Activated CD8-positive, alpha-beta memory T cell treated with anti-CD3 and anti-CD28 coated beads for 4 hours (primary cell): ENCODE data around the gene KIZ.
"Not testable (repeated sequence)": the region's sequence is repeated elsewhere in the genome, so short reads cannot be mapped to it uniquely, and the experiment has no call there.

Source experiments
- DNase-seq, 2 donors: peaks; one replicate each; pipeline ENCODE4 v3.0.0-alpha.2; 2020; ENCODE audit warnings: low read depth in 2 of 2

Gene KIZ

DNA sequence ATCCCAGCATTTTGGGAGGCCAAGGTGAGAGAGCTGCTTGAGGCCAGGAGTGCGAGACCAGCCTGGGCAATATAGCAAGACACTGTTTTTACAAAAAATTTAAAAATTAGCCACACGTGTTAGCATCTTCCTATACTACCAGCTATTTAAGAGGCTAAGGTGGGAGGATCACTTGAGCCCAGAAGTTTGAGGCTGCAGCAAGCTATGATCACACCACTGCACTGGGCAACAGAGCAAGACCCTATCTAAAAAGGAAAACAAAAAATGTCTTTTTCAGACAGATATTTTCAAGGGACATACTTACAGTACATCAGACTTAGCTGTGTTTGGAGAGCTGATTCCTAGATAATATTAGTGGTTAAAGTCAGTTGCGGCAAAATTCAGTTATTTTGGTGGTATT is 104.3 kb downstream of the KIZ start:
- no peak for DNase-seq

- DNase-seq, result no peak
Measured at GRCh38 chr20:21230686-21231085, 104.8 kb downstream of the KIZ start.

DNA sequence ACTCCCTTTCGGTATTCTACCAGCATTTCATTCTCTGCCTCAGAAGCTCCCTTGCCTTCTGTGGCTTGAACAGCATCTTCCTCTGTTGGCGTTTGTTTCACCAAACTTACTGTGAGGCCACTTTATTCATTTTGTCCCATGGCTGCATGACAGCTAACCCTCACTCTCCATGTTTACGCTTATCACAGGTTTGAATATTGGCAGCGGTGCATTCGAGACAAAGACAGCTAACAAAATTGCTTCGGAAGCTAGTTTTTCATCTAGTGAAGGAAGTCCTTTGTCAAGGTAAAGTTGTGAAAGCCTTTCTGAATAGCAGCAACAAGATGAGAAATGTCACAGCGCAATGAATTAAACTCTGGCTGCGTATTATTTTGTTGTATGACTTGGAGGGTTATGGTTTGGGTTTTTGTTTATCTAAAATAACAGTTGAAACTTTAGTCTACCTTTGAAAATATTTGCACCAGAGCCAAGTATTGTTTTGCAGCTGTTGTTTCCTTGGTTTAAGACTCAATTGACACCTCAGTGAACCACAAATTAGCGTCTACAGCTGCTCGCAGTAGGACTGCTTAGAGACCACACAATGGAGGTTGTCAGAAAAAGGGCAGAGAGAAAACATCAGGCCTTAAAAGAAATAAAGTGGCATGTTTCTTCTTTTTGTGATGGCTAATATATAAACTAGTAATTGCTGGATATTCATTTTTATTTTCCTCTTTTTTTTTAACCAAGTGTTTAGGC is 106.8 kb downstream of the KIZ start:
- no peak for DNase-seq

- no peak for DNase-seq
Measured at GRCh38 chr20:21234324-21234723, 108.4 kb downstream of the KIZ start.

GRCh38 chr20:21234806-21235483 is 109.1 kb downstream of the KIZ start:
- no peak for DNase-seq

GRCh38 chr20:21235484-21236445 is 109.9 kb downstream of the KIZ start:
- peak; percentile 19 to 43 for DNase-seq

GRCh38 chr20:21237956-21238799 is 112.3 kb downstream of the KIZ start:
- no peak for DNase-seq

GRCh38 chr20:21238818-21239536 is 113.1 kb downstream of the KIZ start:
- DNase-seq, result no peak

GRCh38 chr20:21240394-21240793 is 114.5 kb downstream of the KIZ start:
- DNase-seq, result no peak

GRCh38 chr20:21241406-21241805 is 115.5 kb downstream of the KIZ start:
- no peak for DNase-seq

GRCh38 chr20:21243811-21244210 is 117.9 kb downstream of the KIZ start:
- no peak for DNase-seq

GRCh38 chr20:21244808-21245207 is 118.9 kb downstream of the KIZ start:
- DNase-seq, result no peak

DNA sequence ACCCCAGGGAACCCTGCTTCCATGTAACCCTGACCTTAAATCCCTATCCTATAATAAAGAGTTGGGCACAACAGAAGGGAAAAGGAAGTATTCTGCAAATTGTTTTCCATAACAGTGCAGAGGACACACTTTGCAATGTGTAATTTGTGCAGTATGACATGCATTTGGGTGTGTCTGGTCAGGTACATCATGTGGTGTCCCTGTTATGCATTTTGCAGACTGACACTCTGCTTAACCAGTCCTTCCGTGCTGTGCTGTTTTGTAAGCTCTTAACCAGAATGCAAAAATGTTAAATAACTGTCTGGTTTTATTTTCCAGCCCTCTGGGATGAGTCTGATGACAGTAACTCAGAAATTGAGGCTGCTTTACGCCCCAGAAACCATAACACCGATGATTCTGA is 120.3 kb downstream of the KIZ start:
- DNase-seq, result no peak

DNA sequence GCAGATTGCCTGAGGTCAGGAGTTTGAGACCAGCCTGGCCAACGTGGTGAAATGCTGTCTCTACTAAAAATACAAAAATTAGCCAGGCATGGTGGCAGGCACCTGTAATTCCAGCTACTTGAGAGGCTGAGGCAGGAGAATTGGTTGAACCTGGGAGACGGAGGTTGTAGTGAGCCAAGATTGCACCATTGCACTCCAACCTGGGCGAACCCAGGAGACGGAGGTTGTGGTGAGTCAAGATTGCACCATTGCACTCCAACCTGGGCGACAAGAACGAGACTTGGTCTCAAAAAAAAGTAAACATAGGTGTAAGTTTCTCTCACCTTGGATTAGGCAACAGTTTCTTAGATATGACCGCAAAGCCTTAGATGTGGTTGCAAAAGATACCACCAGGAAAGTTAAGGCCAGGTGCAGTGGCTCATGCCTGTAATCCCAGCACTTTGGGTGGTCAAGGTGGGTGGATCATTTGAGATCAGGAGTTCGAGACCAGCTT is 121.8 kb downstream of the KIZ start:
- not testable (repeated sequence) for DNase-seq

GRCh38 chr20:21251278-21251677 is 125.4 kb downstream of the KIZ start:
- peak in 1 of 2 donors; percentile 3 for DNase-seq

GRCh38 chr20:21257192-21257591 is 131.3 kb downstream of the KIZ start:
- no peak for DNase-seq

GRCh38 chr20:21258411-21258810 is 132.5 kb downstream of the KIZ start:
- DNase-seq, result no peak

DNA sequence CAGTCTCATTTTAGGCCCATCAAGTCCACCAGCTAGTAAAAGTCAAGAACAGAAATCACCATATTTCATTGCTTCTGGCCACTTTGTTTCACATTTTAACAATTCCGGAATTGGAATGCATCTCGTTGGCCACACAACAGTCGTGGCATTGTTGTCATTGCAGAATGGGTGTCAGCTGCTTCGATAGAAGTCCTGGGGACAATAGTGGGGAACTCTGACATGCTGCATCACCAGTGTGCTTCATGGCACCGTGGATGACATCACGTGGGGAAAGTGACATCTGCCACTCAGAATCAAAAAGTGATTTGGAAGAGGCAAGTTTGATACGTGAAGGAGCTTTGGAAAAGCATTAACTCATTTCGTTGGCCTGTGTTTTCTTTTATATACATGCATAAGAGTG is 133.5 kb downstream of the KIZ start:
- no peak for DNase-seq

- no peak for DNase-seq
Measured at GRCh38 chr20:21262812-21263211, 136.9 kb downstream of the KIZ start.
